SIG-M5 (cell line): ENCODE measurements around the gene ANKLE2.

Experiments
- DNase-seq: peaks from one replicate; lab custom pipeline; 2025; lab: John Stamatoyannopoulos, UW

Gene ANKLE2

DNA sequence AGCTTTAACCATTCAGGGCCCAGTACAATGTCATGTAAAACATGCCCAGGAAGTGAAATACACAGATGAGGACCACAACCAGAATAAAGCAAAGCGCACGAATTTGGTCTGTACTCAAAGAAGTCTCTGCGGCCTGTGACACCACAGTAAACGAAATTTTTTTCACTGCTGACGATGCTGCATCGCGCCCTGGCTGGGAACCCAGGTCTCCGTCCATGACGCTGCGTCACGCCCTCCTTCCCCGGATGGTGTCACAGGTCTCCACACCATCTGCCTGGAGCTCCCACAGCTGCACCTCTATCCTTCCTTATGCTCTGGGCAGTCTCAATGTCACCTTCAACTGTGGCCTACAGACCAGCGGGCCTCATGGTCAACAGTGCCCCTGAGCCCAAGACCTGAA, 17.8 kb downstream of the ANKLE2 start:
- DNase-seq: no peak

DNA sequence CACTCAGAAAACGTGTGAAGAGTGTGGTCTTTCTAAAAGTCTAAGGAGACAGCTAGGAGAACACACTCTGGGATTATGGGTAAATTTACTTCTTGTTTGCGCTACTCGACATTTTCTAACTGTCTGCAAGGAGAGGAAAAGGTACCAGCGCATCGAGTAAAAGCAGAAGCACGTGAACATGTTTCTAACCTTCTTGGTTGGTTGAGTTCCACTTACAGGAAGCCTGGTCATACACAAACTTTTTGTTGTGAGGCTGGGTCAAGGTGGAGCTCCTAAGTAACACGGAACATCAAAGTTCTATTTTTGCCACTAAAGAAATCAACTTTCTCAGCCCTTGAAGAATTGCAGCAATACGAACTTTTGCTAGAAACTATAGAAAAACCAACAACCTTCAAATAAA, 20.0 kb downstream of the ANKLE2 start:
- DNase-seq: no peak

DNA sequence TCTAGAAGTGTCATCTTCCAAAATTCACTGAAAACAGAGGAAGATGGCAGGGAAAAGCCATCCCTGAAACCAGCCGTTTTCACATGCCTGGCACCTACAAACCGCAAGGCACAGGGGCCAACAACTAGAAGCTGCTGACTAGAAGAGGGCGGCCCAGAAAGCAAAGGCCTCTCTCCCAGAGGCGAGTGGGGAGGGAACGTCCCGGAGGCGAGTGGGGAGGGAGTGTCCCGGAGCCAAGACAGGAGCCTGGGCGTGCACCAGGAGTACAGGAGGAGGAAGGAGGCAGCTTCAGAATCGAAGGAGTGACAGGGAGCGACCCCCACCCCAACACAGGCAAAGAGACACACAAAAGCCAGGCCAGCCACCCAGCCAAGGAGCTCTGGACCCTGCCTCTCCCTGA, 21.0 kb downstream of the ANKLE2 start:
- no peak for DNase-seq

DNA sequence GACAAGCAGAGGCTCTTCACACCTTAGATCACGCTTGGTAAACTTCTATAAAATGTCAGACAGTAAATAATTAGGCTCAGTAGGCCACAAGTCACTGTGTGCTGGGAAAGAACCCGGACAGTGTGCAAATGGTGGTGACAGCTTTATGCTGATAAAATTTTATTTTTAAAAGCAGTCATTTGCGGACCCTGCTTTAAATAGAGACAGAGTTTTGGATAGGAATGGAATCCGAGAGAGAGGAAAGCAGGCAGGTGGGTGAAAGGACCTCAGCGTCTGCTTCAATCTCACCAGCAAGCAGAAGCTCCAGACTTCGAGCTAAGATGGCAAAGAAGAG, 21.4 kb downstream of the ANKLE2 start:
- DNase-seq: no peak

DNA sequence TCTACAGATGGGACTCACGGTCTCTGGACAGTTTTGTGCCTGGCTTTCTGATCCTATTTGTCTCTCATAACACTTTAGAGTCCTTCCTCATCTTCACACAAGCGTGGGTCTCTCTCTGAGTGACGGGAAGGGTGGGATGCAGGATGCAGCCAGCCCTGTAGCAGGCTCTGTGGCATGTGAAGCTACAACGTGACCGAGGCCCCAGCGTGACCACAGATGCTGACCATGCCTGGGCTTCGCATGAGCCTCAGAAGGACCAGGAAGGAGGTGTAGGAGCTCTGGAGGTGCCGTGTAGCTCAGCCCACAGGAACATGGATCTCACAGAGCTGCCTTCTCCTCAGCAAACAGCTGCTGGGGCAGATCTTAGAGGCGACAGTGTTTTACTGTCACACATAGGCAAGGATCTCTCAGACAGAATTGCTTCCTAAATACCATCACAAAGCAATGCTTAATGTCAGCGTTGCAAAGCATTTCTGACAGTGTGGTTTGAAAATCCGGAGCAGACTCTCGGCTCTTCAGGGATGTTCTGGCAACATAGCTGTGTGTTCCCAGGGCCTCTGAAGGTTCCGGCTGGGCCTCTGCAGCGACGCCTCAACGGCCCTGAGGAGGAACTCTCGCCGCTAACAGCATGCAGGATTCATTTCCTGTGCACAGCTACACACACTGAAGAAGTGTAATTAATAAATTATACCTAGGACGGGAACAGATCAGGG, 21.9 kb downstream of the ANKLE2 start:
- no peak for DNase-seq

DNA sequence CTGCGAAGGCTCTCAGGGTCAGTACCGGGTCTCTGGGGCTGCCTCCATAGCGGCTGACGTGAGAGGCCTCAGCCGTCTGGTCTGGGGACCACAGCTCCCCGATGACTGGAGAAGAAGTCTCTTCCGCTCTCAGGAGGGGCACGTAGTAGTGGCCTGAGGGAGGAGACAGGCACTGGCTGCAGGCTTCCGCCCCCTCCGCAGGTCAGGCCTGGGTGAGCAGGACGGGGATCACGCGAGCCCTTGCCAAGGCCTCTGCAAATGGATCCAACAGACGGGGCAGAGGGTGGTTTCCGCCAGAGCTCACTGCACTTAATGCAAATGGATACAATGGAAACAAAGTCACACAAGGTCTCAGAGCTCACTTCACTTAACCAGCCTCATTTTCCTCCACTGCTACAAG, 24.7 kb downstream of the ANKLE2 start:
- no peak for DNase-seq

DNA sequence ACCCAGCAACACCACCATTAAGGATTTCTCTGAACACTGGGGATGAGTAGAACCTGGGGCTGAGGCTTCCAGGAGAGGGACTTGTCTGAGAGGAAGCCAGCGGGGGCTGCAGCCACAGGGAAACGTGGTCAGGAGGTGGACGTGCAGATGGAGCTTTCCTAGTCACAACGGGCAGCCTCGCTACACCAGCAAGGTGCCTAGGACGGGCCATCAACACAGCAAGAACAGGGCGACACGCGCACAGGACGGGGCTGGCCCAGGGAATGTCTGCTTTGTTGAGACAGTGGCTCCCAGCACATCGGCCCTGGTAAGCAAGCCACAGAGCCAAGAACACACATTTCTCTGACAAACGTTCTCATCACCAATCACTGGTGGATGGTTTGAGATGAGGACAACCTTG, 25.3 kb downstream of the ANKLE2 start:
- DNase-seq: no peak

DNA sequence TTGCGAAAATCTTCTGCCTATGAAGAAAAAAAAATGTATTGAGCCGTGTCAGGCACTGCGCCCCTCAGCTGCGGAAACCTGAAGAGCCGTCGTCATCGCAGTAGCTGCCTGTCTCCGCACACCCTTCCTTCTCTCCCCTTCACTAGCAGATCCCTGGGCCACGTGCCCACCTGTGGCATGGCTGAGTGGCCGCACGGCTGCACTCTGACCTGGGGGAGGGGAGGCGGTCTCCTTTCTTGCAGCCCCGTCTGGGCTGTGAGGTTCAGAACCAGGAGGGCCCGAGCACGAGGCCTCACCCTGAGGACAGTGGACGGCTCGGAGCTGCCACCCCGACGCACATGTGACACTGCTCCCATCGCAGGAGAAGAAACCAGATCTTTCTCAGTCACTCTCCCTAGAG, 26.1 kb downstream of the ANKLE2 start:
- DNase-seq: no peak

DNA sequence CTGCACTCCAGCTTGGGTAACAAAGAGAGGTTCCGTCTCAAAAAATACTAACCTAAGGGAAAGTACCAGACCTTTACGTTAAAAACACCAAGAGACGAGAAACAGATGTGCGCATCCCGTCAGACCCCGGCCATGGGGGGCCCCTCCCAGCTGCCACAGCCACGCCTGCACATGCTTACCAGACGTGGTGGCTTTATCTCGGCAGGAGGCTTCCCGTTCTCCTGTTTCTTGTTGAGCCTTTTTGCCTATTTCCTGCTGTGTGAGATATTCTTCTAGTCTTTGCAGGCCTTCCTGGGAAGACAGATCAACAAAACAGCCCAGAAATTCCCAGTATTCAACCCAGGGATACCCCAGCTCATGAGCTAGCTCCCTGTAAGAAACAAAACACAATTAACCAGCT, 27.4 kb downstream of the ANKLE2 start:
- DNase-seq: no peak

DNA sequence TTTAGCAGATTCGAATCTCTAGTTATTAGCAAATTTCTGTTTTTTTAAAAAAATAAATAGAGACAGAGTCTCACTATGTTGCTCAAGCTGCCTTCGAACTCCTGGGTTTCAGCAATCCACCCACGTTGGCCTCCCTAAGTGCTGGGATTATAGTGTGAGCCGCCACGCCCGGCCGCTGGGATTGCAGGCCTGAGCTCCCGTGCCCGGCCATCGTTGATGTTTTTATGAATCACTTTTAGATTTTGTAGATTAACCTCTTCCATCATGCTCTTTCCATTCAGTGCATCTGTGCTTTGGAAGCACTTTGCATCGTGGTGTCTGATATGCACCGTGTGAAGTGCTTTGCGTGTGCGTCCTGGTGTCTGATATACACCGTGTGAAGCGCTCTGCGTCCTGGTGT, 30.1 kb downstream of the ANKLE2 start:
- DNase-seq: no peak

DNA sequence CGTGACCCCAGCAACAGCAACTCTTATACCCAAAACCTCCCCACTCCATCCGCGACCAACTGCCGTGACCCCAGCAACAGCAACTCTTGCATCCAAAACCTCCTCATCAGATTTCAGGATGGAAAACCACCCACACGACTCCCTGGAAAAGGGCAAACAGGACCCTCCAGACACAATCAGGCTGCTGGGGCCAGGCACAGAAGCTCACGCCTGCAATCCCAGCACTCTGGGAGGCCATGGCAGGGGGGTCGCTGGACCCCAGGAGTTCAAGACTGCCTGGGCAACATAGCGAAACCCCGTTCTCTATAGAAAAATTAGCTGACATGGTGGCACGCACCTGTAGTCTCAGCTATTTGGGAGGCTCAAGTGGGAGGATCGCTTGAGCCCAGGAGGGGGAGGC, 31.3 kb downstream of the ANKLE2 start:
- DNase-seq: no peak

DNA sequence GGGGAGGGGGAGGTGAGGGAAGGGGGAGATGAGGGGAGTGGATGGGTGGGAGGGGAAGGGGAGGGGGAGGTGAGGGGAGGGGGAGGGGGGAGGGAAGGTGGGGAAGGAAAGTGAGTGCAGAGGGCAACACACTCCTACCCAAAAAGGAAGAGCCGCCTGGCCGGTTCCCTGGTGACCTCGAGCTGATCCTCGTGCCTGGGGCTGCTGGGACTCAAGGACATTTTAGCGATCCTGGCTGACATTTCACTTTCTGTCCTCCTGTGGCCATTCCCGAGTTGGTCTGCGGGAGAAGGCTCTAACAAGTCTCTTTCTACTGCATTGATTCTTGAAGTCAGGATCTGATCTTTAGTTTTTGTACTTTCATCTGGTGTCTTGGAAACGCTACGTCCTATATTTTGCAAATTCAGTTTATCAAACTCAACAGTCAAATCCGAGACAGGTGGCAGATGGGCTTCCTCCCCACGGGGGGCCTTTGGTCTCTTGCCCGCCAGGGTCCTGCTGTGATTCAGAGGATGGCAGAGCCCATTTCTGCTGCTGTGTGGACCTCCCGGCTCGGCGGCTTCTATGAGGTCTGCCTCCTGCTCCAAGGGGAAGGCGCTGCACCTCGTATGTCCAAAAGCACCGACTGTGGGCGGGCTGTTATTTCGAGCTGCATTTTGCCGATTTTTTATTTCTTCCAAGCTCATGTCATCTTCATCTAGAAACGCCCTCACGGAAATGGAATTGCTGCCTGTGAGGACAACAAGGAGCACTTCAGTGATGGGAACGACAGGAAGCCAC, 31.9 kb downstream of the ANKLE2 start:
- DNase-seq: no peak

DNA sequence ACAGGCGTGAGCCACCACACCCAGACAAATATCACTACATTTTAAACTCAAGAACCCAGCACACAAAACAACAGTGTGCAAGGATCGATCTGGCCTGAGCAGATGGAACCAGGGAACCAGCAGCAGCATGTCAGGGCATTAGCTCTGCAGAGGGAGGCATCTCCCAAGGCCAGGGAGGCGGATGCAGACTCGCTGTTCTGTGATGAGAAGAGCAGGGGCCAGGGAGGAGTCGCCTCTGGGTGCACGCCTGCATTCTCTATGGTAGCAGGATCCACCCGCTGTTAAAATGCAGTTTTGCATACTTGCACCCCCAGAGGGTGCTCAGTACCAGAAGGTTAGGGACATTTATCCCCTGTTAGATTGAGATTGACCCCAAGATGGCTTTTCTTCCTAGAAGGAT, 33.1 kb downstream of the ANKLE2 start:
- DNase-seq: no peak

DNA sequence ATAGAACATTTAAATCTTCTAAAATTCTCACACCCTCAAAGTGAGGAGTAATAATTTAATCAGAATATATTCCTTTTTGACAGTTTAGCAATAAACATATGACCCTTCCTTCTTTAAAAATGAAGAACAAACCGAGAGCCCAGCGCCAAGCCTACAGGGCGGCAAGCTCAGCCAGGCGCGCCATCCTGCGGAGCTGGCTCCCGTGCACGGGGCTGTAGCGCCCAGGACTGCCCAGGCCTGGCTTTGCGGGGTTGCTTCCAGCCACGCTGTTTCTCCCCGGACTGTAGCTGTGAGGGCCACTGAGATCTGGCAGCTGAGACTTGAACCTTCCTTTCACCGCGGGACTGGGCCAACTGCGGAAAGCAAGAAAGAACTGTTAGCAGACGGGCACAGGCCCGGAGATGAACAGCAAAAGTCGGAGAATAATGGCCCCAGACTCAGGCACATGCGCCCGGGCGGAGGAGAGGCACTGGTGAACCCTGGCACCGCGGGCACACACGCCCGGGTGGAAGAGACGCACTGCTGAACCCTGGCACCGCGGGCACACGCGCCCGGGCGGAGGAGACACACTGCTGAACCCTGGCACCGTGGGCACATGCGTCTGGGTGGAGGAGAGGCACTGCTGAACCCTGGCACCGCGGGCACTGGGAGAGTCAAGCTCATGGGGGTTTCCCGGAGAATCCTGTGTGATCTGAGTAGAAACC, 34.4 kb downstream of the ANKLE2 start:
- no peak for DNase-seq

DNA sequence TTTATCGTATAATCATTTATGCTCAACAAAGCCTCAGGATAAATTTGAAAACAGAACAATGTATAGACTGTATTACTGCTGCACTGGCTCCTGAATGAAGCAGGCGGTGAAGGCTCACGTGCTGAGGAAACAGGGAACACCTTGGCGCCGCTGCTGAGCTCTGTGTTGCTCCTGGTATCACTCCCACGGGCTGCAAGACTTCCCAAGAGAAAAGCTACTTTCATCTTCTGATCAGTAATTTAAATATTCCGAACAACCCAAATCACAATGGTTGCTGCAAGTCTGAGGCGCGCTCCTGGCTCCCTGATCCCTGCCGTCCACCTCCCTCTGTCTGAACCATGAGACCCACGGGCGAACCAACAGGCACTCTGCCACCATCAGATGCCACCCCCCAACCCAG, 35.2 kb downstream of the ANKLE2 start:
- no peak for DNase-seq

DNA sequence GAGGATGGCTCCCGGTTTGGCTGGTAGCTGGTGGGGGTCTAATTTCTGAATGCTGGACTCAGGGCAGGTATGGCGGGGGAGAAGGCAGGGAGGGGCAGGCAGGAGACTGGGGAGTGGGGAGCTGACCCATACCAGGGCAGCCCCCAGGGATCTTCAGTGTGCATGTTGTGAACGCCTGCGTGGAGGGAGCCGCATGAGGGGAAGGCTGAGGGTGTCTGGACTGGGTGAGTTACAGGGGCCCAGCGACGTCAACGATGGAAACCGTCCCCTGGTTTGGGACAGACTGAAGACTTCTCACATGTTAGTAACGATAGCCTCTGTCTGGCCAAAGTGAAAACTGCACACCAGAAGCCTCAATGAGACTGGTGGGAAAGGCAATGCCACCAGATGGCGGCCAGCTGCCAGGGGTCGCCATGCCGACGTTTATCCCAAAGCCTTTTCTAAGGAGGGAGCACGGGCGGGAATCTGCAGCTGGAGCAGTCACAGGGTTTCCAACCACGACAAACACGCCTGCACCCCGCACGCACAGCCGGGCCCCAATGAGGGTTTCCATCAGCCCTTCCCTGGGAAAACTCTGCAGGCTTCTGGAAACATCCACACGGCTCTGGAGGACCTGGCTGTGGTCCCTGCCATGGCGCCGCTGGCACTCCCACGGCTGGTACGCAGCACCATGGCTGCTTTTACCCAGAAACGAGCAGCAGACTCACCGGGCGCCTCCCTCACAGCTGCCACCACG, 37.0 kb downstream of the ANKLE2 start:
- DNase-seq: no peak

DNA sequence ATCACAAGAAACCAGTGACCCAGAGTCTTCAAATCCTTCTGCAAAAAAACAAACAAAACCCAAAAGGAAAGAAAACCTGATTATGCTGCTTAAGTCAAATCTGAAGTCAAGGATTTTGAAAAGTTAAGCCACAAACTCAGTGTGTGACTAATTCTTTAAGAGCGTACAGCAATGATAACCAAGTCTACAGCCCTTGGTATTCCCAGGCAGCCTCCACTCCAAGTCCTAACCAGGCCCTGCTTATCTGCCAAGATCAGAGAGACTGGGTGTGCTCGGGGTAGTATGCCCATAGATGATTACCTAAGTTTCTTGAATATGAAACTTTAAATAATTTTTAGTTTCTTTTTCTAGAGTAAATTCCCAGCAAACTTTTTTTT, 37.9 kb downstream of the ANKLE2 start:
- DNase-seq: no peak

DNA sequence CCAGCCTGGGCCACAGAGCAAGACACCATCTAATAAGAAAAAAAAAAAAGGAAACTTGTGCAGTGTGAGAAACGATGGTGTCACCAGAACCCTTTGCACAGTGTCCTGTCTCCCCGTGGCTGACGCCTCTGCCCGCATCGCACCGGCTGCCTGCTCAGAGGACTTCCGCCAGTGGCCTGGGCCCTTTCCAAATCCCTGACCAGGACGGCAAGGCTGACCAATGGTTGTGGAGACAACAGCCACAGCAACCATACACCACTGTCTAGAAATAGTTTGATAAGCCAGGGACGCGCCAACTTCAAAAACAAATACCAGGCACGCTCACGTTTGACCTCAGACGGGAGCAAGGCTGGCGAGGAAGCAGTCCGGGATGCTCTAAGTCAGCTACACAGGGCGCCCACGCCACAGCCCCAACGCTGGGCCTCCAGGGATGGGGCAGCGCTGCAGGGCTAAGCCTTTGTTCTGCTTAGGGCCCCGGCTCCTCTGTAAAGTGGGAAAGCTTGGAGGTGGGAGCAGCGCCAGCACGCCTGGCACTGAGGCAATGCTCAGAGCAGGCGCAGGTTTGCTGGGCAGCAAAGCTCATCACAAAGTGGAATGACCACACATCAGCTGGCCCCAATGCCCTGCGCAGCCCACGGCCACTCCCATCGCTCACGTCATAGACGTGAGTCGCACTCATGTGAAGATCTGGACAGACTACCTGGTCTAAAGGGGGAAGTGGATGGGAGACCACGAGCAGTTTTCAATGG, 38.4 kb downstream of the ANKLE2 start:
- DNase-seq: no peak

DNA sequence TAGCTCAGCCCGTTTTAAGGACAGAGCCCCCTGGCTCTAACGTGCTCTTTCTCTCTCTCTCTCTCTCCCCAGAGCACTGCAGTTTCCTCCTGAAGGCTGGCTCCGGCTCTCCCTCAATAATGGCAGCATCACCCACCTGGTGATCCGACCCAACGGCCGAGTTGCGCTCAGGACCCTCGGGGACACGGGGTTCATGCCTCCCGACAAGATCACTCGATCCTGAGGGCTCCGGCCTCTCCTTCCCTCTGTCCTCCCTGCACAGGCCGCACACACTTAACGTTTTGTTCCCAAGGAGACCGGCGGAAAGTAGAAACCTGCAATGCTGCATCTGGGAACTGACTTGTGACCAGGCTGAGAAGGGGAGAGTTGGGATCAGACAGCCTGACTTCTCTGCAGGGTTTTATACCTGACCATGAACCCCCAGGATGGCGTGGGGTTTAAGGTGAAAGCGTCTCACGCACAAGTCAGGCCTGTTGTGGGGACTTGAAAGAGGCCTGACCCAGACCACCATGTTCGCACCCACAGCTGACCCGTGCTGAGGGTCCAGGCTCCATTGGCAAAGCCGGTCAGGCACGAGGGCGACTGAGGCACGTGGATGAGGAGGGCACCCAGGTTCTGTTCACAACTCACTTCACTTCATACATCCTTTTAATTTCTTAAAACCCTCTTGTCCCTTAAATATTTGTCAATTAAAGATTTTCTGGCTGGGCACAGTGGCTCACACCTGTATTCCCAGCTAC, 40.9 kb downstream of the ANKLE2 start:
- DNase-seq: no peak

DNA sequence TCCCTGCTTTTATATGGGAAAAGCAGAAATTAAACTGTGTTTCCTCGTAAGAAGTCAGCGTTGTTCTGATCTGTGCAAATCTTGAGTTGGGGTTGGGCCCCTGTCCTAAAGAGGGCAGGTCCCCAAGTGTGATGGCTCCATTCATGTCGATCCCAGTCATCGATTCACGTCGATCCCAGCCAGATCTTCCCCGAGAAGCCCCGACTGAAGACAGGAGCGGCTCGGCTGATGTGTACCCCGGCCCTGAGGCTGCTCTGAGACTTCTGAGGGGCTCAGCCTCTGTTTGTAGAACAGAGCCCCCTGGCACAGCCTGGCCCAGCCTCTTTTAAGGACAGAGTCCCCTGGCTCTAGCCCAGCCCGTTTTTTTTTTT, 41.7 kb downstream of the ANKLE2 start:
- DNase-seq: no peak
